GM23338 (cell line): ENCODE data around the gene DTNB. TPM values are rescaled to one million over a fixed set of nuclear protein-coding genes. Genes with fewer than 3 reads are reported as not detected.

ENCODE experiments used
- ATAC-seq: fragments of 200-7000 bp; cut with Tn5 transposase; 3 replicates; pipeline ENCODE4 v1.9.1; 2020
- DNase-seq: peaks from one replicate; pipeline ENCODE4 v3.0.0-alpha.2; 2015; ENCODE audit warnings: low spot score
- H2AFZ ChIP-seq: fragments of 200-600 bp; sonication (generic); 2 replicates; pipeline ENCODE4 v1.8.0; 2016; ENCODE audit warnings: antibody characterized with exemption, mild to moderate bottlenecking, moderate library complexity
- H3F3A ChIP-seq: fragments of 200-600 bp; sonication (generic); replicated peaks from 2 replicates; pipeline ENCODE4 v1.8.0; 2017; ENCODE audit warnings: antibody characterized with exemption, mixed run types, low read depth
- H3K27ac ChIP-seq: fragments of 200-600 bp; sonication (generic); 2 replicates; pipeline ENCODE4 v1.6.1; 2016; ENCODE audit warnings: low read depth
- H3K27me3 ChIP-seq: fragments of 200-600 bp; sonication (generic); 2 replicates; pipeline ENCODE4 v1.8.0; 2016; ENCODE audit warnings: mild to moderate bottlenecking, mixed run types, moderate library complexity; ENCODE audit not compliant: insufficient read depth
- H3K36me3 ChIP-seq: fragments of 200-600 bp; sonication (generic); 2 replicates; pipeline ENCODE4 v1.8.0; 2016; ENCODE audit warnings: mild to moderate bottlenecking; ENCODE audit not compliant: insufficient read depth
- H3K4me1 ChIP-seq: fragments of 200-600 bp; sonication (generic); 2 replicates; pipeline ENCODE4 v1.8.0; 2016; ENCODE audit warnings: mild to moderate bottlenecking, moderate library complexity; ENCODE audit not compliant: insufficient read depth
- H3K4me2 ChIP-seq: fragments of 200-600 bp; sonication (generic); 2 replicates; pipeline ENCODE4 v1.7.1; 2017; ENCODE audit warnings: mixed run types
- H3K4me3 ChIP-seq: fragments of 200-600 bp; sonication (generic); 2 replicates; pipeline ENCODE4 v1.6.1; 2016; ENCODE audit warnings: mixed run types
- H3K79me2 ChIP-seq: fragments of 200-600 bp; sonication (generic); replicated peaks from 2 replicates; pipeline ENCODE4 v1.8.0; 2017; ENCODE audit warnings: mild to moderate bottlenecking; ENCODE audit not compliant: insufficient read depth
- H3K9me2 ChIP-seq: fragments of 200-600 bp; sonication (generic); 2 replicates; pipeline ENCODE4 v1.8.0; 2017; ENCODE audit not compliant: insufficient read depth
- H4K20me1 ChIP-seq: fragments of 200-600 bp; sonication (generic); replicated peaks from 2 replicates; pipeline ENCODE4 v1.8.0; 2017; ENCODE audit warnings: mild to moderate bottlenecking; ENCODE audit not compliant: insufficient read depth
- H3K27ac Mint-ChIP-seq: 2 replicates; pipeline ENCODE4 v1.8.0; 2020; ENCODE audit warnings: inconsistent platforms, mild to moderate bottlenecking, moderate library complexity, mixed read lengths
- H3K27me3 Mint-ChIP-seq: 3 replicates; pipeline ENCODE4 v1.8.0; 2022; ENCODE audit warnings: low read depth, mild to moderate bottlenecking, moderate library complexity, mixed read lengths, inconsistent platforms; ENCODE audit not compliant: insufficient read depth, poor library complexity
- H3K36me3 Mint-ChIP-seq: 3 replicates; pipeline ENCODE4 v1.8.0; 2021; ENCODE audit warnings: low read depth, mild to moderate bottlenecking, inconsistent platforms, moderate library complexity, mixed read lengths
- H3K4me1 Mint-ChIP-seq: 3 replicates; pipeline ENCODE4 v1.8.0; 2020; ENCODE audit warnings: mild to moderate bottlenecking, inconsistent platforms, mixed read lengths
- H3K4me3 Mint-ChIP-seq: 3 replicates; pipeline ENCODE4 v1.8.0; 2021; ENCODE audit warnings: moderate library complexity, mild to moderate bottlenecking, inconsistent platforms, mixed read lengths
- H3K9me3 Mint-ChIP-seq: 3 replicates; pipeline ENCODE4 v1.8.0; 2020; ENCODE audit warnings: moderate library complexity, mild to moderate bottlenecking, inconsistent platforms, mixed read lengths
- CREB1 ChIP-seq: fragments of 250-450 bp; sonication (Bioruptor Pico); IDR thresholded peaks from 2 replicates; pipeline ENCODE4 v1.5.0; 2020; ENCODE audit warnings: low read depth, mild to moderate bottlenecking, moderate library complexity
- CTCF ChIP-seq, 2 experiments: fragments of 200-600 bp in 1 of 2; sonication (generic) in 1 of 2; conservative IDR thresholded peaks; 2 replicates each; pipeline versions ENCODE4 v1.5.1 to v1.6.1; 2016 to 2017; ENCODE audit warnings: antibody characterized with exemption in 2 of 2, low read depth in 2 of 2, mild to moderate bottlenecking in 2 of 2, moderate library complexity in 1 of 2
- ETS1 ChIP-seq: IDR thresholded peaks from 2 replicates; pipeline ENCODE4 v1.6.1; 2016; ENCODE audit warnings: antibody characterized with exemption
- EZH2phosphoT487 ChIP-seq: fragments of 200-600 bp; sonication (generic); IDR thresholded peaks from one replicate; pipeline ENCODE4 v1.8.1; 2018; ENCODE audit warnings: antibody characterized with exemption; ENCODE audit not compliant: unreplicated experiment
- JUNB ChIP-seq: IDR thresholded peaks from one replicate; pipeline ENCODE4 v1.6.1; 2016; ENCODE audit warnings: antibody characterized with exemption; ENCODE audit not compliant: unreplicated experiment
- NANOG ChIP-seq: IDR thresholded peaks from 2 replicates; pipeline ENCODE4 v1.6.1; 2016; ENCODE audit warnings: antibody characterized with exemption, borderline replicate concordance
- POLR2AphosphoS5 ChIP-seq: IDR thresholded peaks from 2 replicates; pipeline ENCODE4 v1.6.1; 2016; ENCODE audit warnings: antibody characterized with exemption, low read depth
- STAT1 ChIP-seq: IDR thresholded peaks from one replicate; pipeline ENCODE4 v1.6.1; 2016; ENCODE audit warnings: antibody characterized with exemption; ENCODE audit not compliant: unreplicated experiment
- ZNF114 ChIP-seq: fragments of 250-450 bp; sonication (Bioruptor Pico); IDR thresholded peaks from 2 replicates; pipeline ENCODE4 v1.5.0; 2020; ENCODE audit warnings: mild to moderate bottlenecking, moderate library complexity
- polyA plus RNA-seq: library from polyadenylated mRNA; unstranded; fragments of >200 nt; fragmentation: Nextera tagmentation; extraction: Ambion mirVana; gene quantifications from 2 replicates; pipeline ENCODE4 v1.2.1, GENCODE V29; 2016
- total RNA-seq: library from RNA; depleted of rRNA; stranded (reverse); fragments of >200 nt; shearing (Covaris generic); gene quantifications from 2 replicates; pipeline ENCODE4 v1.2.3, GENCODE V29; 2014
- TF ChIP-seq, protein P1 (sequence below): IDR thresholded peaks from one replicate; pipeline ENCODE4 v1.6.1; 2018; ENCODE audit warnings: antibody characterized with exemption; ENCODE audit not compliant: unreplicated experiment

The DTNB gene
- total and polyA plus RNA-seq, 2 experiments from 2014 or later = 22.1 to 29.4 TPM

DNA sequence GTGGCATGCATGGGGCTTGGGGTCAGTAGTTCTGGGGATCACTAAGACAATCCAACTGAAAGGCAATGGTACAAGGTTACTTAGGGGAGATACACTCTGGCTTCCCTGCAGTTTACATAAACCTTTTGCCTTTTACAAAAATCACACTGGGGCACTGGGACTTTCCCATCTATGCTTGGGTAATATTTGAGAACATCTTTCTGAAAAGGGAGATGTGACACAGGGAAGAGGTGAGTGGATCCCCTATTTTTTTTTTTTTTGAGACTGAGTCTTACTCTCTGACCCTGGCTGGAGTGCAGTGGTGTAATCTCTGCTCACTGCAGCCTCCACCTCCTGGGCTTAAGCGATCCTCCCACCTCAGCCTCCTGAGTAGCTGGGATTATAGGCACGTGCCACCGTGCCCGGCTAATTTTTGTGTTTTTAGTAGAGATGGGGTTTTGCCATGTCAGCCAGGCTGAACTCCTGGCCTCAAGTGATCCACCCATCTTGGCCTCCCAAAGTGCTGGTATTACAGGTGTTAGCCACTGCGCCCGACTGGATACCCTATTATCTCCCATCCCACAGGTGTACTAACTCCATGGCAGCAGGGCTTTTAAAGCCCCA, 248.8 kb downstream of the DTNB start (continued):
- TF ChIP-seq, protein P1, sequence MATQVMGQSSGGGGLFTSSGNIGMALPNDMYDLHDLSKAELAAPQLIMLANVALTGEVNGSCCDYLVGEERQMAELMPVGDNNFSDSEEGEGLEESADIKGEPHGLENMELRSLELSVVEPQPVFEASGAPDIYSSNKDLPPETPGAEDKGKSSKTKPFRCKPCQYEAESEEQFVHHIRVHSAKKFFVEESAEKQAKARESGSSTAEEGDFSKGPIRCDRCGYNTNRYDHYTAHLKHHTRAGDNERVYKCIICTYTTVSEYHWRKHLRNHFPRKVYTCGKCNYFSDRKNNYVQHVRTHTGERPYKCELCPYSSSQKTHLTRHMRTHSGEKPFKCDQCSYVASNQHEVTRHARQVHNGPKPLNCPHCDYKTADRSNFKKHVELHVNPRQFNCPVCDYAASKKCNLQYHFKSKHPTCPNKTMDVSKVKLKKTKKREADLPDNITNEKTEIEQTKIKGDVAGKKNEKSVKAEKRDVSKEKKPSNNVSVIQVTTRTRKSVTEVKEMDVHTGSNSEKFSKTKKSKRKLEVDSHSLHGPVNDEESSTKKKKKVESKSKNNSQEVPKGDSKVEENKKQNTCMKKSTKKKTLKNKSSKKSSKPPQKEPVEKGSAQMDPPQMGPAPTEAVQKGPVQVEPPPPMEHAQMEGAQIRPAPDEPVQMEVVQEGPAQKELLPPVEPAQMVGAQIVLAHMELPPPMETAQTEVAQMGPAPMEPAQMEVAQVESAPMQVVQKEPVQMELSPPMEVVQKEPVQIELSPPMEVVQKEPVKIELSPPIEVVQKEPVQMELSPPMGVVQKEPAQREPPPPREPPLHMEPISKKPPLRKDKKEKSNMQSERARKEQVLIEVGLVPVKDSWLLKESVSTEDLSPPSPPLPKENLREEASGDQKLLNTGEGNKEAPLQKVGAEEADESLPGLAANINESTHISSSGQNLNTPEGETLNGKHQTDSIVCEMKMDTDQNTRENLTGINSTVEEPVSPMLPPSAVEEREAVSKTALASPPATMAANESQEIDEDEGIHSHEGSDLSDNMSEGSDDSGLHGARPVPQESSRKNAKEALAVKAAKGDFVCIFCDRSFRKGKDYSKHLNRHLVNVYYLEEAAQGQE = no peak
- TF ChIP-seq ETS1 (no peak), ZNF114 (no peak), EZH2phosphoT487 (no peak)

DNA sequence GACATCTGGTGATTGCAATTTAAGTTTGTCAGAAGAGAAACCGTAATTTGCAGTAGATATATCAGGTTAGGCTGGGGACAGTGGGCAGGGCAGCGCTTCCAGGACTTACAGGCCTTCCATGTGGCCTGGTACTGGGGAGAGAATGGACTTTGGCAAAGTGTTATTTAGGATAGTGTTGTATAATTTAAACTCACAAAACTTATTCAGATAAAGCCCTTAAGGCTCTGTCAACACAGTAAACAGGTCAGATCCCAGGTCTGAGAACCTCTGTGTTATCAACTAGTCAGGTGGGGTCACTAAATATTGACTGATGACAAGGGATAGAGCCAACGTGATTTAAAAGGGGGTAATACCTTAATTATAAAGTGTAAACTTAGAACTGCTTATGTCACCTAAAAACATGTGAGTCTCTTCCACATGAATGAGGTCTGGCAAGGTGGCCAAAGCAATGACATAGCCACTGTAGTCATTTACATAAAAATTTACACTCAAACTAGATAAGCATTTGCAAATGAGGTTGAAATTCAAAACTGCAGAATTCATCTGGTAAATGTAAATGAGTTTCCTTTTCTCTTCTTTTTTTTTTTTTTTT, 251.5 kb downstream of the DTNB start:
- no peak overlapping the region for H2AFZ ChIP-seq
- no peaks in the 10 kb centered on the region for H3K9me2 ChIP-seq
- H3K27me3 ChIP-seq = no peaks in the 10 kb centered on the region
- no peaks in the 10 kb centered on the region for H3K79me2 ChIP-seq
- no peak overlapping the region for H3K4me2 ChIP-seq
- H3K27ac ChIP-seq = no peak overlapping the region
- H3F3A ChIP-seq = no peaks in the 10 kb centered on the region
- Mint-ChIP-seq H3K4me3 (no peak overlapping the region), H3K9me3 (no peaks in the 10 kb centered on the region), H3K36me3 (peaks cover 10% of the 10 kb centered on the region), H3K27ac (no peak overlapping the region), H3K27me3 (peaks cover 3% of the 10 kb centered on the region), H3K4me1 (peaks cover 16% of the 10 kb centered on the region)
- H3K4me3 ChIP-seq = no peak overlapping the region
- no peaks in the 10 kb centered on the region; the same call in 1 of the 2 replicates for H4K20me1 ChIP-seq
- ATAC-seq = no peak
- peaks cover 3% of the 10 kb centered on the region; the same call in 1 of the 2 replicates for H3K36me3 ChIP-seq
- H3K4me1 ChIP-seq = no peaks in the 10 kb centered on the region
- DNase-seq = no peak
- no peak for TF ChIP-seq STAT1
- TF ChIP-seq ETS1 = no peak
- TF ChIP-seq EZH2phosphoT487 = no peak
- no peak for TF ChIP-seq CTCF (conservative IDR thresholded peaks at IDR 0.05; ENCODE audit: low read depth in 2 of 2)
- no peak for TF ChIP-seq NANOG
- TF ChIP-seq ZNF114 = no peak
- no peak for TF ChIP-seq JUNB
- TF ChIP-seq, protein P1 = no peak
- no peak for TF ChIP-seq CREB1 (CRISPR knock-in tag)
- TF ChIP-seq POLR2AphosphoS5 = no peak
